ENCODE measurements around the gene ZNF439.
A peak's percentile ranks its signal among the peaks of the same experiment; 100 is the strongest.
"Not testable (repeated sequence)": the region's sequence is repeated elsewhere in the genome, so short reads cannot be mapped to it uniquely, and the experiment has no call there.

Gene ZNF439

GRCh38 chr19:11872624-11873023, 24.1 kb downstream of the ZNF439 start:
- Histone ChIP-seq H3K36me3 (ENCODE audit: insufficient read depth, low read length) (peaks cover 27% of the 10 kb centered on the region), H3K27ac (ENCODE audit: low read length) (no peak overlapping the region), H3K9me3 (ENCODE audit: insufficient read depth, low read length, severe bottlenecking) (peaks cover 26% of the 10 kb centered on the region), H2AFZ (ENCODE audit: low read depth, low read length) (no peak overlapping the region), H3K4me3 (ENCODE audit: low read depth in 1 of 2, low read length in 2 of 2) (no peak overlapping the region), H3K9ac (ENCODE audit: low read depth, low read length) (no peak overlapping the region), H3K79me2 (ENCODE audit: insufficient read depth, low read length) (no peaks in the 10 kb centered on the region), H3K4me2 (ENCODE audit: insufficient read depth, low read length) (no peak overlapping the region), H3K27me3 (ENCODE audit: insufficient read depth, low read length, poor library complexity) (no peaks in the 10 kb centered on the region), H3K4me1 (ENCODE audit: insufficient read depth, low read length) (no peaks in the 10 kb centered on the region), H4K20me1 (ENCODE audit: insufficient read depth, low read length) (no peaks in the 10 kb centered on the region)
- ATAC-seq (ENCODE audit: insufficient read depth, low read depth) (no peak), DNase-seq (no peak)
- no peak for TF ChIP-seq EZH2 (IDR thresholded peaks at IDR 0.05; ENCODE audit: borderline replicate concordance, low read depth, low read length, severe bottlenecking)

- ATAC-seq (ENCODE audit: insufficient read depth, low read depth) = no peak
- Histone ChIP-seq H3K27me3 (ENCODE audit: insufficient read depth, low read length, poor library complexity) (no peaks in the 10 kb centered on the region), H3K36me3 (ENCODE audit: insufficient read depth, low read length) (peaks cover 15% of the 10 kb centered on the region), H3K9me3 (ENCODE audit: insufficient read depth, low read length, severe bottlenecking) (peaks cover 15% of the 10 kb centered on the region), H3K4me2 (ENCODE audit: insufficient read depth, low read length) (no peak overlapping the region), H3K4me3 (ENCODE audit: low read depth in 1 of 2, low read length in 2 of 2) (no peak overlapping the region), H2AFZ (ENCODE audit: low read depth, low read length) (no peak overlapping the region), H3K27ac (ENCODE audit: low read length) (no peak overlapping the region), H3K79me2 (ENCODE audit: insufficient read depth, low read length) (no peaks in the 10 kb centered on the region), H3K9ac (ENCODE audit: low read depth, low read length) (no peak overlapping the region), H4K20me1 (ENCODE audit: insufficient read depth, low read length) (no peaks in the 10 kb centered on the region), H3K4me1 (ENCODE audit: insufficient read depth, low read length) (no peaks in the 10 kb centered on the region)
- no peak for DNase-seq
- no peak for TF ChIP-seq CTCF (IDR thresholded peaks at IDR 0.05; ENCODE audit: borderline replicate concordance, extremely low read depth, low read length, poor library complexity, severe bottlenecking)
- no peak for TF ChIP-seq EZH2 (IDR thresholded peaks at IDR 0.05; ENCODE audit: borderline replicate concordance, low read depth, low read length, severe bottlenecking)
Measured at GRCh38 chr19:11873762-11874161, 25.2 kb downstream of the ZNF439 start.

GRCh38 chr19:11879687-11880266, 31.3 kb downstream of the ZNF439 start:
- not testable (repeated sequence) for H3K27ac ChIP-seq (ENCODE audit: low read length); H3K4me2 ChIP-seq (ENCODE audit: insufficient read depth, low read length); H3K9ac ChIP-seq (ENCODE audit: low read depth, low read length); H4K20me1 ChIP-seq (ENCODE audit: insufficient read depth, low read length); H3K4me3 ChIP-seq (ENCODE audit: low read depth in 1 of 2, low read length in 2 of 2); H3K9me3 ChIP-seq (ENCODE audit: insufficient read depth, low read length, severe bottlenecking); H3K4me1 ChIP-seq (ENCODE audit: insufficient read depth, low read length); H2AFZ ChIP-seq (ENCODE audit: low read depth, low read length); H3K79me2 ChIP-seq (ENCODE audit: insufficient read depth, low read length); H3K27me3 ChIP-seq (ENCODE audit: insufficient read depth, low read length, poor library complexity); H3K36me3 ChIP-seq (ENCODE audit: insufficient read depth, low read length)
- ATAC-seq (ENCODE audit: insufficient read depth, low read depth) (peak; percentile 71), DNase-seq (peak; percentile 54)
- peak; percentile 55 for TF ChIP-seq CTCF (IDR thresholded peaks at IDR 0.05; ENCODE audit: borderline replicate concordance, extremely low read depth, low read length, poor library complexity, severe bottlenecking)

GRCh38 chr19:11880598-11880997, 32.1 kb downstream of the ZNF439 start:
- no peak overlapping the region for H3K9ac ChIP-seq (ENCODE audit: low read depth, low read length)
- H3K4me2 ChIP-seq (ENCODE audit: insufficient read depth, low read length) = no peak overlapping the region
- no peaks in the 10 kb centered on the region for H3K79me2 ChIP-seq (ENCODE audit: insufficient read depth, low read length)
- H3K4me1 ChIP-seq (ENCODE audit: insufficient read depth, low read length) = peaks cover 3% of the 10 kb centered on the region; the same call in 1 of the 2 replicates
- ATAC-seq (ENCODE audit: insufficient read depth, low read depth) = no peak
- no peak overlapping the region for H3K4me3 ChIP-seq (ENCODE audit: low read depth in 1 of 2, low read length in 2 of 2)
- no peaks in the 10 kb centered on the region for H3K27me3 ChIP-seq (ENCODE audit: insufficient read depth, low read length, poor library complexity)
- no peaks in the 10 kb centered on the region for H4K20me1 ChIP-seq (ENCODE audit: insufficient read depth, low read length)
- H3K27ac ChIP-seq (ENCODE audit: low read length) = no peak overlapping the region
- H3K36me3 ChIP-seq (ENCODE audit: insufficient read depth, low read length) = no peaks in the 10 kb centered on the region
- no peaks in the 10 kb centered on the region for H3K9me3 ChIP-seq (ENCODE audit: insufficient read depth, low read length, severe bottlenecking)
- TF ChIP-seq EZH2 (IDR thresholded peaks at IDR 0.05; ENCODE audit: borderline replicate concordance, low read depth, low read length, severe bottlenecking) = no peak
- TF ChIP-seq CTCF (IDR thresholded peaks at IDR 0.05; ENCODE audit: borderline replicate concordance, extremely low read depth, low read length, poor library complexity, severe bottlenecking) = no peak
- no peak overlapping the region for H2AFZ ChIP-seq (ENCODE audit: low read depth, low read length)
- no peak for DNase-seq

All from DND-41 (cell line).